Panc1 (cell line): Measurements from ENCODE around the gene CTBP1.

Experiments used
- POLR2AphosphoS5 ChIP-seq: IDR thresholded peaks from 2 replicates; pipeline ENCODE4 v1.6.1; 2012; ENCODE audit warnings: mild to moderate bottlenecking, low read depth, low read length, moderate library complexity
- REST ChIP-seq, 2 experiments: IDR thresholded peaks; 2 replicates each; pipeline ENCODE4 v1.6.1; 2011 to 2012; ENCODE audit warnings: low read depth in 2 of 2, control low read depth in 1 of 2, low read length in 1 of 2, mild to moderate bottlenecking in 1 of 2, moderate library complexity in 1 of 2; ENCODE audit not compliant: insufficient read depth in 1 of 2
- TCF7L2 ChIP-seq: IDR thresholded peaks from 2 replicates; pipeline ENCODE4 v1.6.1; 2011; ENCODE audit warnings: mild to moderate bottlenecking, low read depth, low read length, inconsistent platforms
- TF ChIP-seq, protein P1 (sequence below): fragments of 450-650 bp; IDR thresholded peaks from 2 replicates; pipeline ENCODE4 v1.5.1; 2017; ENCODE audit warnings: mild to moderate bottlenecking

DNA sequence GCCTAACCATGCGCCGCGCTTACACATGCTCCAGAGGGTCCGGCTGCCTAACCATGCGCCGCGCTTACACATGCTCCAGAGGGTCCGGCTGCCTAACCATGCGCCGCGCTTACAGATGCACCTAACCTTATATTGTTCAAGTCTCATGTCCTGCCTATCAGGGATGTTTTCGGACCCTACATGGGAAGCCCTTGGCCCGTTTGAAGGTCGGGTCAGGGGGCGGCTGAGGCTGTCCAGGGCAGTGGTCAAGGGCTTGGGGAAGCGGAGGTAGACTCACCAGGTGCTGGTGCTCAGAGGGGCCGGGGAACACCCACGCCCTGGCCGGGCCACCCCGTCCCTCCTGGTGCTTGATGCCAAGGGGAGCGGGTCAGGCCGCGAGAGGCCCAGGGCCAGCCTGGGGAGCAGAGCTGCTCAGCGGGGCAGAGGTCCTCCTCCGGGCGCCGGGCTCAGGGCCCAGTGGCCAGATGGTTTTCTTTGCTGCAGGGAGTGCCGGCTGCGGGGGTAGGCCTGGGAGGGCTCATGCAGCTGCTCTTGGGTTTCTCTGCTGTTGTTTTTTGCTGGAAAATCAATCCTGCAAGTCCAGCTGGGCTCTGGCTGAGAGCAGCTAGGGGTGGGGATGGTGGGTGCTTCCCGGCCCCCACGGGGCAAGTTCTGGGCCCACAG is 41.2 kb downstream of the CTBP1 start:
- no peak for TF ChIP-seq TCF7L2
- TF ChIP-seq POLR2AphosphoS5, result 0 out of 2 replicates have a peak, but pooled peaks have one; percentile 24
- TF ChIP-seq, protein P1, sequence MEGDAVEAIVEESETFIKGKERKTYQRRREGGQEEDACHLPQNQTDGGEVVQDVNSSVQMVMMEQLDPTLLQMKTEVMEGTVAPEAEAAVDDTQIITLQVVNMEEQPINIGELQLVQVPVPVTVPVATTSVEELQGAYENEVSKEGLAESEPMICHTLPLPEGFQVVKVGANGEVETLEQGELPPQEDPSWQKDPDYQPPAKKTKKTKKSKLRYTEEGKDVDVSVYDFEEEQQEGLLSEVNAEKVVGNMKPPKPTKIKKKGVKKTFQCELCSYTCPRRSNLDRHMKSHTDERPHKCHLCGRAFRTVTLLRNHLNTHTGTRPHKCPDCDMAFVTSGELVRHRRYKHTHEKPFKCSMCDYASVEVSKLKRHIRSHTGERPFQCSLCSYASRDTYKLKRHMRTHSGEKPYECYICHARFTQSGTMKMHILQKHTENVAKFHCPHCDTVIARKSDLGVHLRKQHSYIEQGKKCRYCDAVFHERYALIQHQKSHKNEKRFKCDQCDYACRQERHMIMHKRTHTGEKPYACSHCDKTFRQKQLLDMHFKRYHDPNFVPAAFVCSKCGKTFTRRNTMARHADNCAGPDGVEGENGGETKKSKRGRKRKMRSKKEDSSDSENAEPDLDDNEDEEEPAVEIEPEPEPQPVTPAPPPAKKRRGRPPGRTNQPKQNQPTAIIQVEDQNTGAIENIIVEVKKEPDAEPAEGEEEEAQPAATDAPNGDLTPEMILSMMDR, result no peak
- no peak for TF ChIP-seq REST (IDR thresholded peaks at IDR 0.05; ENCODE audit: insufficient read depth in 1 of 2, low read depth in 2 of 2, low read length in 1 of 2)
